ENCODE measurements around the gene MSL3.

Gene MSL3

DNA sequence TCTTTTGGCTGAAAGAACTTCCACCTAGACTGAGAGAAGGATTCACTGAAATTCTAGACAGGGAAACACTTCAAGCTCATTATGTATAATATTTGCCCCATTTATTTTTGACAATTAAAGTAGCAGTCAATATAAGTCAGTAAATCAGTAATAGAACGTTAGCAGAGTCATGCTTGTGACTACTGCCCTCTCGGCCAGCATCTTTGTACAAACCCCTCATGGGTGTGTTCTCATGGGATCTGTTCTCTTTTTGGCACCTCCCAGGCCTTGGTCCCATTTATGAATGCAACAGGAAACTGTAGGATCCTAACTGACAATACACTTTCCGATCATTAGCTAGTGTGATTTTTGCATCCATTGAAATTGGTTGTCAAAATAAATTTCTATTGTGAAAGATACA, 2.9 kb downstream of the MSL3 start:
- Histone ChIP-seq H3K9me3 (ENCODE audit: severe bottlenecking) (no peaks in the 10 kb centered on the region), H3K27me3 (ENCODE audit: insufficient read depth, poor library complexity, severe bottlenecking) (no peaks in the 10 kb centered on the region), H3K27ac (ENCODE audit: poor library complexity, severe bottlenecking) (no peak overlapping the region), H3K4me3 (ENCODE audit: severe bottlenecking) (no peak overlapping the region), H3K36me3 (ENCODE audit: low read depth) (peaks cover 31% of the 10 kb centered on the region), H3K4me1 (ENCODE audit: insufficient read depth, poor library complexity, severe bottlenecking) (peaks cover 5% of the 10 kb centered on the region)
- TF ChIP-seq, protein P1, sequence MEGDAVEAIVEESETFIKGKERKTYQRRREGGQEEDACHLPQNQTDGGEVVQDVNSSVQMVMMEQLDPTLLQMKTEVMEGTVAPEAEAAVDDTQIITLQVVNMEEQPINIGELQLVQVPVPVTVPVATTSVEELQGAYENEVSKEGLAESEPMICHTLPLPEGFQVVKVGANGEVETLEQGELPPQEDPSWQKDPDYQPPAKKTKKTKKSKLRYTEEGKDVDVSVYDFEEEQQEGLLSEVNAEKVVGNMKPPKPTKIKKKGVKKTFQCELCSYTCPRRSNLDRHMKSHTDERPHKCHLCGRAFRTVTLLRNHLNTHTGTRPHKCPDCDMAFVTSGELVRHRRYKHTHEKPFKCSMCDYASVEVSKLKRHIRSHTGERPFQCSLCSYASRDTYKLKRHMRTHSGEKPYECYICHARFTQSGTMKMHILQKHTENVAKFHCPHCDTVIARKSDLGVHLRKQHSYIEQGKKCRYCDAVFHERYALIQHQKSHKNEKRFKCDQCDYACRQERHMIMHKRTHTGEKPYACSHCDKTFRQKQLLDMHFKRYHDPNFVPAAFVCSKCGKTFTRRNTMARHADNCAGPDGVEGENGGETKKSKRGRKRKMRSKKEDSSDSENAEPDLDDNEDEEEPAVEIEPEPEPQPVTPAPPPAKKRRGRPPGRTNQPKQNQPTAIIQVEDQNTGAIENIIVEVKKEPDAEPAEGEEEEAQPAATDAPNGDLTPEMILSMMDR (IDR thresholded peaks at IDR 0.05; ENCODE audit: poor library complexity, severe bottlenecking) = no peak
- no peak for ATAC-seq (ENCODE audit: low read depth)
- no peak for DNase-seq (ENCODE audit: low spot score)

DNA sequence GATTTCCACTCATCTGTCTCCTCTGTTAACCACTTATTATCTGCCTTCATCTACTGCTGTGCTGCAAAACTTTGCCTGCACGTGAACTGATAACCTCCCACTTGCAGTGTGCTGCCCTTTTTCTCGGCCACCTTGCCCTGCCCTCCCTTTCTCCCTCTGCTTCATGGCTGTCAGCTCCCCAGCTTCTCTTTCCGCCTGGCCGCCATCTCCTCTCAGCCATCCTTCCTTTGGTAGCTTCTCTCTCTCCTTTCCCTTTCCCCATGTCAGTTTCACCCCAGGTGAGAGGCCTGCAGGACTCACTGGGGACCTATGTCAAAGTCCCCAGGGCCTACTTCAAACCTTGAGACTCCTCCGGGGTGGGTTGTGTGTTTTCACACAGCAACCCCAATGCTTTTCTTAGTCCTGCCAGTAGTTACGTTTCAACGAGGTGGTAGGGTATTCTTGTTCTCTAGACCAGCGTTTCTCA, 6.6 kb downstream of the MSL3 start:
- Histone ChIP-seq H3K27ac (ENCODE audit: poor library complexity, severe bottlenecking) (no peak overlapping the region), H3K36me3 (ENCODE audit: low read depth) (peaks cover 31% of the 10 kb centered on the region), H3K4me3 (ENCODE audit: severe bottlenecking) (no peak overlapping the region), H3K9me3 (ENCODE audit: severe bottlenecking) (no peaks in the 10 kb centered on the region), H3K4me1 (ENCODE audit: insufficient read depth, poor library complexity, severe bottlenecking) (peaks cover 5% of the 10 kb centered on the region), H3K27me3 (ENCODE audit: insufficient read depth, poor library complexity, severe bottlenecking) (no peaks in the 10 kb centered on the region)
- DNase-seq (ENCODE audit: low spot score) (no peak), ATAC-seq (ENCODE audit: low read depth) (no peak)
- TF ChIP-seq, protein P1 (IDR thresholded peaks at IDR 0.05; ENCODE audit: poor library complexity, severe bottlenecking) = no peak

DNA sequence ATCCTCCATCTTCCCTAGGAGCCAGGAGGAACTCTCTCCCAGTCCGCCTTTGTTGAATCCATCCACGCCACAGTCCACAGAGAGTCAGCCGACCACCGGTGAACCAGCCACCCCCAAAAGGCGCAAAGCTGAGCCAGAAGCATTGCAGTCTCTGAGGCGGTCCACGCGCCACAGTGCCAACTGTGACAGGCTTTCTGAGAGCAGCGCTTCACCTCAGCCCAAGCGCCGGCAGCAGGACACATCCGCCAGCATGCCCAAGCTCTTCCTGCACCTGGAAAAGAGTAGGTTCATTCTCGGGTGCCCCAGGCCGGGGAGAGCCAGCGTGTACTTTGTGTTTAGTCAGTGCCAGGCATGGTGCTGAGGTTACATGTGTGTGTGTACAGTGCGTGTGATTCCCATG, 7.4 kb downstream of the MSL3 start:
- H3K4me1 ChIP-seq (ENCODE audit: insufficient read depth, poor library complexity, severe bottlenecking) = no peaks in the 10 kb centered on the region
- no peak overlapping the region for H3K27ac ChIP-seq (ENCODE audit: poor library complexity, severe bottlenecking)
- peaks cover 31% of the 10 kb centered on the region for H3K36me3 ChIP-seq (ENCODE audit: low read depth)
- no peaks in the 10 kb centered on the region for H3K27me3 ChIP-seq (ENCODE audit: insufficient read depth, poor library complexity, severe bottlenecking)
- no peak overlapping the region for H3K4me3 ChIP-seq (ENCODE audit: severe bottlenecking)
- no peak for DNase-seq (ENCODE audit: low spot score)
- H3K9me3 ChIP-seq (ENCODE audit: severe bottlenecking) = no peaks in the 10 kb centered on the region
- ATAC-seq (ENCODE audit: low read depth) = no peak
- TF ChIP-seq, protein P1 (IDR thresholded peaks at IDR 0.05; ENCODE audit: poor library complexity, severe bottlenecking) = no peak

DNA sequence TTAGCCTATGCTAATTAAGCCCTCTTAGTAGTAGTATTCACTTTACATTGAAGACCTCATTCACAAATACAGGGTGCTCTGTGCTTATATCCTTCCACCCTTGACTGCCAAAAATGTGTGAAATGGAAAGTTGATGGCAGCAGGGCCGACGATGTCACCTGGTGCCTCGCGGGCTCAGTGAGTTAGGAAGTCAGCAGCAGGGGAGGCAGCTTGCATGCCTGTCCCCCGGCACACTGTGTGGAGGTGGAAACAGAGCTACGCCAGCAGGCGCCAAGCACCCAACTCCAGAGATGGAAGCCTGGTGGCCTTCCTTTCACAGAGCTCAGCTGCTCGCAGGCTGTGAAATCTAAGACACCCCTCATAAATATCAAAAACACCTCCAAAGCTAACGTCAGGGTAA, 8.4 kb downstream of the MSL3 start:
- no peaks in the 10 kb centered on the region for H3K9me3 ChIP-seq (ENCODE audit: severe bottlenecking)
- no peaks in the 10 kb centered on the region for H3K4me1 ChIP-seq (ENCODE audit: insufficient read depth, poor library complexity, severe bottlenecking)
- no peak overlapping the region for H3K27ac ChIP-seq (ENCODE audit: poor library complexity, severe bottlenecking)
- no peaks in the 10 kb centered on the region for H3K27me3 ChIP-seq (ENCODE audit: insufficient read depth, poor library complexity, severe bottlenecking)
- H3K36me3 ChIP-seq (ENCODE audit: low read depth) = peaks cover 23% of the 10 kb centered on the region
- DNase-seq (ENCODE audit: low spot score) (no peak), ATAC-seq (ENCODE audit: low read depth) (no peak)
- no peak overlapping the region for H3K4me3 ChIP-seq (ENCODE audit: severe bottlenecking)
- TF ChIP-seq, protein P1 (IDR thresholded peaks at IDR 0.05; ENCODE audit: poor library complexity, severe bottlenecking) = no peak

DNA sequence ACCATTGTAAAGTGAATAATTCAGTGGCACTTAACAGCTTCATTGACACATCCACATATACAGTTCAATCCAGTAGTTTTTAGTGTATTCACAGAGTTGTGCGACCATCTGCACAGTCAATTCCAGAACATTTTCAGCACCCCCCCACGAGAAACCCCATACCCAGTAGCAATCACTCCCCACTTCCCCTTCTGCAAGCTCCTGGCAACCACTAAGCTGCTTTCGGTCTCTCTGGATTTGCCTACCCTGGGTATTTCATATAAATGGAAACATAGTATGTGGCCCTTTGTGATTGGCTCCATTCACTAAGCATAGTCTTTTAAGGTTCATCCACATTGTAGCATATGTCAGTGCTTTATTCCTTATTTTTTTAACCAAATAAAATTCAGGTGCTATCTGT, 10.0 kb downstream of the MSL3 start:
- no peak for DNase-seq (ENCODE audit: low spot score)
- Histone ChIP-seq H3K27ac (ENCODE audit: poor library complexity, severe bottlenecking) (no peak overlapping the region), H3K4me3 (ENCODE audit: severe bottlenecking) (no peak overlapping the region), H3K27me3 (ENCODE audit: insufficient read depth, poor library complexity, severe bottlenecking) (no peaks in the 10 kb centered on the region), H3K4me1 (ENCODE audit: insufficient read depth, poor library complexity, severe bottlenecking) (no peaks in the 10 kb centered on the region), H3K9me3 (ENCODE audit: severe bottlenecking) (no peaks in the 10 kb centered on the region), H3K36me3 (ENCODE audit: low read depth) (peaks cover 7% of the 10 kb centered on the region)
- no peak for ATAC-seq (ENCODE audit: low read depth)
- TF ChIP-seq, protein P1 (IDR thresholded peaks at IDR 0.05; ENCODE audit: poor library complexity, severe bottlenecking) = no peak
